Activated CD4-positive, alpha-beta T cell treated with anti-CD3 and anti-CD28 coated beads for 48 hours (primary cell): ENCODE results near the gene TMEM250.

ENCODE experiments used
- DNase-seq: peaks from one replicate; pipeline ENCODE4 v3.0.0-alpha.2; 2020

The TMEM250 gene

GRCh38 chr9:136093346-136093986 lies 25.2 kb downstream of the TMEM250 start:
- DNase-seq, result no peak

GRCh38 chr9:136092741-136093140 lies 25.9 kb downstream of the TMEM250 start:
- no peak for DNase-seq

- no peak for DNase-seq
These were observed 26.4 kb downstream of the TMEM250 start for GRCh38 chr9:136092353-136092650.

- DNase-seq, result no peak
These were observed 26.9 kb downstream of the TMEM250 start for GRCh38 chr9:136091582-136092352.

GRCh38 chr9:136090768-136091581 lies 27.7 kb downstream of the TMEM250 start:
- no peak for DNase-seq

GRCh38 chr9:136090056-136090735 lies 28.5 kb downstream of the TMEM250 start:
- DNase-seq, result no peak

- DNase-seq, result no peak
These were observed 29.0 kb downstream of the TMEM250 start for GRCh38 chr9:136089697-136090045.

- peak; percentile 10 for DNase-seq
These were observed 29.6 kb downstream of the TMEM250 start for GRCh38 chr9:136088939-136089696.

- no peak for DNase-seq
These were observed 30.2 kb downstream of the TMEM250 start for GRCh38 chr9:136088481-136088938.

- DNase-seq, result no peak
These were observed 30.8 kb downstream of the TMEM250 start for GRCh38 chr9:136087741-136088480.

- DNase-seq, result no peak
These were observed 31.5 kb downstream of the TMEM250 start for GRCh38 chr9:136086951-136087740.

GRCh38 chr9:136086213-136086881 lies 32.3 kb downstream of the TMEM250 start:
- no peak for DNase-seq

GRCh38 chr9:136085815-136086212 lies 32.9 kb downstream of the TMEM250 start:
- DNase-seq, result no peak

- no peak for DNase-seq
These were observed 34.4 kb downstream of the TMEM250 start for GRCh38 chr9:136084063-136084944.

GRCh38 chr9:136083558-136084062 lies 35.1 kb downstream of the TMEM250 start:
- no peak for DNase-seq

- no peak for DNase-seq
These were observed 35.9 kb downstream of the TMEM250 start for GRCh38 chr9:136082496-136083361.

- no peak for DNase-seq
These were observed 36.7 kb downstream of the TMEM250 start for GRCh38 chr9:136081826-136082495.
